ENCODE results near the gene ZNF844. TPM values are rescaled to one million over a fixed set of nuclear protein-coding genes. Genes with fewer than 3 reads are reported as not detected.
A peak's percentile ranks its signal among the peaks of the same experiment; 100 is the strongest.

Gene ZNF844
- total RNA-seq, 4 donors from 2014 or later, result 2.5 to 13.4 (median 4.8) TPM

GRCh38 chr19:12042893-12043292 lies 21.6 kb upstream of the ZNF844 start:
- DNase-seq (ENCODE audit: low spot score) (no peak), ATAC-seq (ENCODE audit: low FRiP score) (no peak)
- no peak for TF ChIP-seq CTCF (IDR thresholded peaks at IDR 0.05)

- ATAC-seq (ENCODE audit: low FRiP score) (no peak), DNase-seq (ENCODE audit: low spot score) (no peak)
- no peak for TF ChIP-seq CTCF (IDR thresholded peaks at IDR 0.05)
Measured at GRCh38 chr19:12043752-12044422, 20.6 kb upstream of the ZNF844 start.

GRCh38 chr19:12047868-12048267 lies 16.7 kb upstream of the ZNF844 start:
- ATAC-seq (ENCODE audit: low FRiP score) (no peak), DNase-seq (ENCODE audit: low spot score) (no peak)
- TF ChIP-seq CTCF (IDR thresholded peaks at IDR 0.05), result no peak

- DNase-seq (ENCODE audit: low spot score), result no peak
- peak; percentile 34 for ATAC-seq (ENCODE audit: low FRiP score)
- TF ChIP-seq CTCF (IDR thresholded peaks at IDR 0.05), result no peak
Measured at GRCh38 chr19:12052091-12052496, 12.4 kb upstream of the ZNF844 start.

- TF ChIP-seq CTCF (IDR thresholded peaks at IDR 0.05), result no peak
- peak; percentile 98 for ATAC-seq (ENCODE audit: low FRiP score)
- peak; percentile 80 for DNase-seq (ENCODE audit: low spot score)
Measured at GRCh38 chr19:12052497-12053169, 11.9 kb upstream of the ZNF844 start, which contains the start of gene ZNF878. ZNF878 (minus strand) TSS chr19:12052961; CDS start chr19:12052801, 160 bp downstream.

- DNase-seq (ENCODE audit: low spot score) (no peak), ATAC-seq (ENCODE audit: low FRiP score) (no peak)
- TF ChIP-seq CTCF (IDR thresholded peaks at IDR 0.05), result no peak
Measured at GRCh38 chr19:12055784-12056183, 8.7 kb upstream of the ZNF844 start.
